ENCODE results near the gene LRMDA.

The LRMDA gene

GRCh38 chr10:76179806-76180205 is 748.4 kb downstream of the LRMDA start:
- no peak for FAIRE-seq

DNA sequence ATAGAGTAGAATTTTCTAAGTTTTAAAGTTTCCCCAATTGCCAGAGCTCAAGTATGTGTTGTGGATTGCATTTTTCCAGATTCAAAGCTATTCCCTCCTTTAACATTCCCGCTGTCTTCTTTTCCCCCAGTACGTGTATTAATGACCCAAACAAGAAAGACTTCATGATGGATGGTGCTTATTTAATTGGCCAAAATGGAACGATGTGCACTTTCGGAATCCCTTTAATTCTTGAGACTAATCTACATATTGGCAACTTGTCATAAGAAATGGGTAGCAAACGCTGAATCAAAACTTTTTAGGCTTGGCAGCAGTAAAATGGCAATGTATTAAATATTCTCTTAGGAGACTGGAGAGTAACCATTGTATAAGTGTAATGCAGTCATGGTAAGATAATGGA is 753.2 kb downstream of the LRMDA start:
- no peak for FAIRE-seq

More at GRCh38 chr10:76179806-76180205, 748.4 kb downstream of the LRMDA start:
- DNase-seq (ENCODE audit: low spot score): no peak

DNA sequence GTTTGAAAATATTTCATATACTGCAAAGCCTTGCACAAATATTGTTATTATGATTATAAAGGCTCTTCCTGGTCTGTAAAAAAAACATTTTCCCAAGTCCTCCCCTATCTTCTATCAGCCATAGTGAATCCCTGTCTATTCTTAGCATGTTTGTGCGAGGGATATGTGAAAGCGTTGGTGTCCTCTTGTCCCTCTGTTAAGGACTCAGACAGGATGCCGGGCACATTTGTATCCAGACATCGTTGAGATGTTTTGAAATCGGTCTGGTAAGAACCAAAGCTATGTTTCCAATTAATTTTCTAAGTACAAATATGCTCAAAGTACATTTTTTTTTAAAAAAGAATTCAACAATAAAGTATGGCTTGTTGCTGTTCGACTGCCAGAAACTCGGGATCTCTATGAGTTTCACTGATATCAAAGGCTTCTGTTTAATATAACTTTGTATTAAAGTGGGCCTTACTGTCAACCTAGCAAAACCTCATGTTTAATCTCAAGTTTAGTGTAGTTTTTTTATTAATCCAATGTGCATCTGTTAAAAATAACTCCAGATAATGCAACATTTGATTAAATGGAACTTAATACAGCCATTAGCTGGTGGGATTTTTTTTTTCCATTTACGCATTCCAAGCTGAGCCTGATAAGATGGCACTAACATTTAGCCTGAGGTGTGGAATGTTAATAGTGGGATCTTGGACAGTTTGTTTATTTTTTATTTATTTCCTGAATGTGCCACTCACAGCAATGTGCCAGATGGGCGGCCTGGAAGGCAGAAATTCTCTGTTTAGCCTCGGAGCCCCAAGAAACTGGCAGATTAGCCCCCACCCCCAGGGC is 754.3 kb downstream of the LRMDA start:
- no peak for DNase-seq (ENCODE audit: low spot score)
- no peak for FAIRE-seq

More for the DNA sequence above, 753.2 kb downstream of the LRMDA start:
- no peak for DNase-seq (ENCODE audit: low spot score)

DNA sequence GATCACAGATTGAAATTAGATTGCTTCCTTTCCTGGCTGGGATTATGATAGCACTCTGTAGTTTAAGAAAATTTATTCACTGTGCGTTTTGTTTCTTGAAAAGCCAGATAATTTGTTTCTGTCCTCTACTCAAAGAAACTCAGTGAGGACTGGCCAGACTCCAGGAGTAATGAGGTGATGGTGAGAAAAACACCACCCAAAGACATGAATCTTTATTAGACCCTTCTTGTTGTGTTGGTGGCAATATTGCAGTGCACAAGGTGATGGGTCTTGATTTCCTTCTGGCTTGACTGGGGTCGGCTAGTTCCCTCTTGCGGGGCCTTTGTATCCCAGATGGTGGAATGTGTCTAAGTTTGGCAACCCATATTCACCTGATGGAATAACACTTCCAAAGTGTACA is 756.8 kb downstream of the LRMDA start:
- FAIRE-seq (no peak), DNase-seq (ENCODE audit: low spot score) (no peak)

- FAIRE-seq (no peak), DNase-seq (ENCODE audit: low spot score) (no peak)
Measured at GRCh38 chr10:76190634-76191270, 759.3 kb downstream of the LRMDA start.

- FAIRE-seq (no peak), DNase-seq (ENCODE audit: low spot score) (no peak)
Measured at GRCh38 chr10:76191336-76191735, 759.9 kb downstream of the LRMDA start.

- DNase-seq (ENCODE audit: low spot score) (no peak), FAIRE-seq (no peak)
Measured at GRCh38 chr10:76192151-76192550, 760.7 kb downstream of the LRMDA start.

DNA sequence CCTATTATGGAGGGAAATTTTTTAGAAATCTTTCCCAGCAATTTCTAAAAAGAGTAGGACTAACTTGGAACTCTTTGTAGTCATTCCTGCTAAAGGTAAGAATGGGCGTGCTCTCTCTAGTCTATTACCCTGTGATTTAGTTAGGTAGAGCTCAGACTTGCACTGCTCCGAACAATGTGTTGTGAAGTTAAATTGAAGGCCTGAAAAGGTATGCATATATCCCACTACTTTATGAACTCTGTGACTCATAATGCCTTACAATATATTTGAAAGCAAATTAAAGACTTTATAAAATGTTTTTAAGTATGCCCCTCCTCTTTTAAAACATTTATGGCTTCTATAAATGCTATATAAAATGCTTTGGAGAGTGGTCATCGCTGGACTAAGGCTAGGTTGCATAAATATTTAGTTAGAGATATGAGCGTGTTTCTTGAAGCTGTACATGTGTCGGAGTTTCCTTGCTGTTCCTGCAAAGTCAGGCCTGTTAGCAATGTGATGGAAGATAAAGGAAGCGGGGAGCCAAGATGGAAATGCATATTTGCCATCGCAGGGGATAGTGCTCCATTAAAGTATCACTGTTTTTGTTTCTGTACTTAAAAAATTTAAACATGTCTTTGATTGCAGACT is 761.4 kb downstream of the LRMDA start:
- no peak for FAIRE-seq
- DNase-seq (ENCODE audit: low spot score): no peak

DNA sequence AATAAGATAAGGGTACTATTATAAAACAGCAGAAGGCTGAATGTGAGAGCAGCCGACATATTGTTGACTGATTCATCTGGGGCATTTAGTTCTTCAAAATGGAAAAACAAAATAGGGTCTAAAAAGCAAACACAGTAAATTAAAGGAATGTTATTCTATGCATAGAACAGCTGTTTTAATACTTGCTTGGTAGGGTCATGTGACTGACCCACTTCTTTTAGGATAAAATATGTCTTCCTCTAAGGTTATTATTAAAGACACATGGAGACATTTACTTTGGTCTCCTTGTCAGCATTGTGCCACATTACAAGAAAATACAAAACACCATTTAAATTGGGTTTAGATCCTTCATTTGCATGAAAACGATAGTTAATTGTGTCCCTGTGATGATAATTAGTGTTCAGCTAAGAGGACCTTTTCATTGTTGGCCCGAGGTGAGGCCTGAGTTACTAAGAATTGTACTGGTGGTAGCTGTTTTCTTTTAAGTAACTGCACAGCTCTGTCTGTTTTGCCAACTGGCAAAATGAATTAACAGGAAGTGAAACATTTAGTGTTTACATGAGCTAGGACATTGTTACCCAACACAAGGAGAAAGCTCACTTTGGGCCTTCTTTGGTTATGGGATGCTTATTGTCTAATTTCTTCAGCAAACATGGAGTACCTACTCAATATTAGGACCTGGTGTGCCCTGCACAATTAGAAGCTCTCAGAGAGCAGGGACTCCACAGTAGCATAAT is 764.4 kb downstream of the LRMDA start:
- FAIRE-seq (no peak), DNase-seq (ENCODE audit: low spot score) (no peak)

GRCh38 chr10:76197293-76197692 is 765.9 kb downstream of the LRMDA start:
- FAIRE-seq (no peak), DNase-seq (ENCODE audit: low spot score) (no peak)

DNA sequence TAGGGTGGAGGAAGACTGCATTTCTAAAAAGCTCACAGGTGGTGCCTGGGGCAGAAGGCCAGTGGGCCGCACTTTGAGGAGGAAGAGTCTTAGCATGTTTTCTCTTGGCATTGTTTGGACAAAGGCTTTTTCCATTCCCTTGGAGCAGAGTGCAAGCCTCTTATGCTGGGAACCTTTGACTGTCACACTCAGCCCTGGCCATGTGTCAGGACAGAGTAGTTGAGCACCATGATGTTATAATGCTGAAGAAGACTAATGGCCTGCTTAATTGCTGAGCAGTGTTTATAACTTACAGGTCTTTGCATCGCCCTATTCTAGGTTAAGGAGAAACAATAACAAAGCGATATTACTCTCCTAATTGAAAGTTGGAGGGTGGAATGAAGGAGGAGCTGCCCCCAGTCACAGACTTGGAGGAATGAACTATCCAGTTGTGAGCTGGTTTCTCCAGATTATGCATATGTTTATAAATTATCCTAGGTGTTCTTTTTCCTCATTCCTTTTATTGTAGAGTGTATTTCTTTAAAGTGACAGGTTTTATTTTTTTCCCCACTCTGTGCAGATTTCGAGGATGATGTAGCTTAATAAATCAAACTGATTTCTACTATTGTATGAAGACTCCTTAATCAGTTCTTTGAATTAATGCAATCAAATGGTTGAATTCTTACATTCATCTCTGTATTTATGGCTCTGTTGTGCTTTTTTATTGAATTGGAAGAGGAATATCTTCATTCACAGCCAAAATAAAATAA is 767.0 kb downstream of the LRMDA start:
- DNase-seq (ENCODE audit: low spot score): no peak
- no peak for FAIRE-seq

DNA sequence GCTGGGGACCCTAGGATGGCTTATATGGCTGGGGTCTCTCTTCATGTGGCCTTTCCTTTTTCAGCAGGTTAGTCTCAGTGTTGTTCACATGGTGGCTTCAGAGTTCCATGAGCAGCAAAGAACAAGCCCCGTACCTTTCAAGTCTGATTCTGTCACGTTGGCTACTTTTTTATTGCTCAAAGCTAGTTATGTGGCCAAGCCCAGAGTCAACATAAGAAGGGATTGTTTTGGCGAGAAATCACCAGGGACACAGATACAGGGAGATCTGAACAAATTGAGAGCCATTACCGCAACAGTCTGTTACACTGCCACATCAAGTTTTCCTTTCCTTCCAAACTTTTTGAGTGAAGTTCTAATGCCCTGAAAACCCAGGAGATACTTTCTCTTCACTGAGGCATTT is 770.5 kb downstream of the LRMDA start:
- FAIRE-seq (no peak), DNase-seq (ENCODE audit: low spot score) (no peak)

GRCh38 chr10:76202777-76203176 is 771.4 kb downstream of the LRMDA start:
- FAIRE-seq: peak; percentile 65
- DNase-seq (ENCODE audit: low spot score): no peak

- FAIRE-seq: no peak
- DNase-seq (ENCODE audit: low spot score): no peak
Measured at GRCh38 chr10:76205361-76205760, 773.9 kb downstream of the LRMDA start.

DNA sequence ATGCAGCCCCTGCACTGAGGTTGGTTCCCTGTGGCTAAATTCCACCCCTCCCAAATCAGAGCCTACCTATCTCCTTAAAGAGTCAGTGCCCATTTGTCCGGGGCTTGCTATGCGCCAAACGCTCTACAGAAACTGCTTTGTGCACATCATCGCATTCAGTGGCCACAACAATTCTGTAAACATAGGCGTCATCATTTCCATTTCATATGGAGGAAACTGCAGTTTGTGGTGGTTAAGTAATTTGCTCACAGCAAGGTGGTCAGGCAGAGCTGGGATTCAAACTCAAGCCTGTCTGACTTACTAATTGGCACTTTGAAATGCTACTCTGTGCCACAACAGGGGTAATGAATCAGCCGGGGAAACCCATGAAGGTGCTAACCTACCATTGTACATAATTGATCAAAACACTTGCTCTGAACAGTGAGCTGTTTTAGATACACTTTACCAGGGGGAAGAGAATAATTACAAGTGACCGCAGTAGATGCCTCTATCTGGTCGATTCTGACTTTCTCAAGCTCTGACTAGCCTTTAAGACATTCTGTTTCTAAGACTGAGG is 775.5 kb downstream of the LRMDA start:
- DNase-seq (ENCODE audit: low spot score) (no peak), FAIRE-seq (no peak)

DNA sequence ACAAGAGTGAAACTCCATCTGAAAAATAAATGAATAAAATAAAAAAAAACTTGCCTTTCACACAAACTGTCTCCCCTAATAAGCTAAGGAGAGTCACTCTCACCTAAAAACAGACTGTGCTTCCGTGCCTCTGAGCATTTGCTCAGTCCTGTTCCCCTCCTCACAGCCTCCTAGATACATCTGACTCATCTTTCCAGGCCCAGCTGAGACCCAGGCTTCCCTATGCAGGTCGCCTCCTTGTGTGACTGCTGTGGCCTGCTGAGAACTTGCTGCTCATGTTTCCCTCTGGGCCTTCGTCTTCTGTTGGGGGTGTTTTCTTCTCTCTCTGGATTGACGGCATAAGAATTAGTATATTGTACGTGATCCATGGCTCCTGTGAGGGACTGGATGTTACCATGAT is 777.7 kb downstream of the LRMDA start:
- FAIRE-seq (no peak), DNase-seq (ENCODE audit: low spot score) (peak; percentile 26)

DNA sequence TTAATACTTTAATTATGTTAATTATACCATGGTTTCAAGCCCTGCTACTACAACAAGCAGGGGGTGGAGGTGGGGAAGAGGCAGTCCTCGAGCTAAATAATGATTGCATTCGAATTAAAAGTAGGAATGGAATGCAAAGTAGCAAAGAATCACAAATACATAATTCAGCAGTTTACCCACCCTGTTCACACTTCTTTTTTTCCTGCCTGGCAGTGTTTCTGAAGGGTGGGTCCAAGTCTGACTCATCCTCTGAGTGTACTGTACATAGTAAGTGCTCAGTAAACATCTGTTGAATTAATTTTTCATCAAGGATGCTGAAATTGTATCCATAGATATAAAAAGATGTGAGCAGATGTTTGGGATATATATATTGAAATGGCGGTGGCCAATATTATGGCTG is 778.8 kb downstream of the LRMDA start:
- no peak for FAIRE-seq
- no peak for DNase-seq (ENCODE audit: low spot score)

DNA sequence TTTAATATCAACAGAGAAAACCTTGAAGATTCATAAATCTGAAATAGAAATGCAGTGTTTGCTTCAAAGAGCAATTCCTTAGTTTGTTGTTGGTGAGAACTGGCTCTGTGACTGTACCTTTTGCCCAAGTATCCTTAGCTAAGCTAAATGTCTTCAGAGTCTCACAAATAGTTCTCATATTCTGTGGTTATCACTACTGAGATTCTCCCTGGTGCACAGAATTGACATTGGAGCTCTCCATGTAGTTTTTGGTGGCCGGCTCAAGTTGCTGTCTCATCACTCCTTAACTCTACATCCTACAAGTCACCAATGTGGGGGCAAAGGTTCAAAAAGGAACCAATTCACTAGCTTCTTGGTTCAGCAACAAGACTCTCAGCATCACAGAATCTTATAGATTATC is 780.3 kb downstream of the LRMDA start:
- no peak for DNase-seq (ENCODE audit: low spot score)
- no peak for FAIRE-seq

DNA sequence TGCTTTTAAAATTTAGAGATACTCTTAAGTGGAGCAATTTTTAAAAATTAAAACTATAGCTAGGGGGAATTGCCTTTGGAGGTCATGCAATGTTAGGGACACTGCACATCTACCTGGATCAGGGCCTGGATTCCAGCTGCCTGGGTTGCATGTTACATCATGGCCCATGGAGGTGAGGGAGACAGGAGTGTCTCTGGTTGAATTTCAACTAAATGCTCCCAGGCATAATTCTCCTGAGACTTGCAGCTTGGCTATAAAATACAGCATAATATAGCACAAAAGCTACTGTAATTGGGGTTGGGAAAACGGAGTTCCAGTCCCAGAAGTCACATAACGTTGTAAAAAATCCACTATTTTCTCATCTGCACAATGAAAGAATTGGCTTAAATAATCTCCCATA is 782.5 kb downstream of the LRMDA start:
- no peak for DNase-seq (ENCODE audit: low spot score)
- no peak for FAIRE-seq

- FAIRE-seq (peak; percentile 44), DNase-seq (ENCODE audit: low spot score) (no peak)
Measured at GRCh38 chr10:76218035-76218434, 786.6 kb downstream of the LRMDA start.

- FAIRE-seq (no peak), DNase-seq (ENCODE audit: low spot score) (no peak)
Measured at GRCh38 chr10:76229341-76229740, 797.9 kb downstream of the LRMDA start.

All from urothelium cell line (cell line).